Measurements from ENCODE around the gene LYPD6. TPM values are rescaled to one million over a fixed set of nuclear protein-coding genes. Genes with fewer than 3 reads are reported as not detected.

Gene LYPD6
- total and polyA plus RNA-seq, 2 donors (not counting 1 experiment from before 2014, with no cell fraction given): not detected

- intact Hi-C loops (cut with micrococcal nuclease): no loop called here
- ChIA-PET CTCF (no interaction called here), POLR2A (no interaction called here)
- Mint-ChIP-seq H3K9me3 (ENCODE audit: insufficient read depth) (no peaks in the 10 kb centered on the region), H3K4me1 (no peaks in the 10 kb centered on the region), H3K27me3 (peaks cover 3% of the 10 kb centered on the region), H3K4me3 (no peak overlapping the region), H3K27ac (no peak overlapping the region)
- no peak overlapping the region for H3K4me2 ChIP-seq (replicated peaks; ENCODE audit: low read depth, low read length, poor library complexity, severe bottlenecking)
- no peak overlapping the region for H3K27ac ChIP-seq (ENCODE audit: low read length in 2 of 2)
- H3K27me3 ChIP-seq (replicated peaks in 1 of 4; ENCODE audit: control extremely low read depth in 1 of 4, control insufficient read depth in 3 of 4, insufficient read depth in 4 of 4, low read length in 3 of 4): no peaks in the 10 kb centered on the region
- no peak overlapping the region for H3K9ac ChIP-seq (ENCODE audit: low read length)
- H3K9me3 ChIP-seq (ENCODE audit: control extremely low read depth in 1 of 3, control insufficient read depth in 2 of 3, insufficient read depth in 1 of 3, low read length in 2 of 3): no peaks in the 10 kb centered on the region
- H3K4me3 ChIP-seq (ENCODE audit: control extremely low read depth in 1 of 5, extremely low read depth in 1 of 5, insufficient read depth in 1 of 5, low read depth in 2 of 5, low read length in 4 of 5): no peak overlapping the region
- WGBS (ENCODE audit: insufficient coverage): 73% methylated on average over 3 of the region's 4 CpGs
- TF ChIP-seq EZH2 (IDR thresholded peaks at IDR 0.05; ENCODE audit: borderline replicate concordance, insufficient read depth, low read depth, low read length, poor library complexity, severe bottlenecking) (no peak), CTCF (IDR thresholded peaks at IDR 0.05) (no peak)
- H2AFZ ChIP-seq (ENCODE audit: insufficient read depth, low read depth, low read length, poor library complexity, severe bottlenecking): no peak overlapping the region
- H3K36me3 ChIP-seq (replicated peaks in 1 of 2; ENCODE audit: control extremely low read depth in 1 of 2, control insufficient read depth in 1 of 2, extremely low read depth in 1 of 2, insufficient read depth in 2 of 2, low read length in 1 of 2): no peaks in the 10 kb centered on the region
- no peaks in the 10 kb centered on the region for H3K4me1 ChIP-seq (ENCODE audit: control insufficient read depth in 2 of 2, insufficient read depth in 2 of 2, low read length in 2 of 2)
- H3K79me2 ChIP-seq (ENCODE audit: control insufficient read depth, insufficient read depth, low read length): no peaks in the 10 kb centered on the region
- ATAC-seq (ENCODE audit: low read depth) (no peak), DNase-seq (no peak)
- no peaks in the 10 kb centered on the region for H4K20me1 ChIP-seq (ENCODE audit: control insufficient read depth, insufficient read depth, low read length, poor library complexity, severe bottlenecking)
Observed at GRCh38 chr2:149393614-149394013, 63.2 kb downstream of the LYPD6 start.

GRCh38 chr2:149394864-149395263 is 64.5 kb downstream of the LYPD6 start:
- no peaks in the 10 kb centered on the region for H3K4me1 Mint-ChIP-seq
- H3K79me2 ChIP-seq (ENCODE audit: control insufficient read depth, insufficient read depth, low read length): no peaks in the 10 kb centered on the region
- no peak overlapping the region for H3K4me3 Mint-ChIP-seq
- DNase-seq (no peak), ATAC-seq (ENCODE audit: low read depth) (no peak)
- H3K4me1 ChIP-seq (ENCODE audit: control insufficient read depth in 2 of 2, insufficient read depth in 2 of 2, low read length in 2 of 2): no peaks in the 10 kb centered on the region
- H3K4me3 ChIP-seq (ENCODE audit: control extremely low read depth in 1 of 5, extremely low read depth in 1 of 5, insufficient read depth in 1 of 5, low read depth in 2 of 5, low read length in 4 of 5): no peak overlapping the region
- H3K9ac ChIP-seq (ENCODE audit: low read length): no peak overlapping the region
- no peaks in the 10 kb centered on the region for H3K9me3 Mint-ChIP-seq (ENCODE audit: insufficient read depth)
- no peak overlapping the region for H3K4me2 ChIP-seq (replicated peaks; ENCODE audit: low read depth, low read length, poor library complexity, severe bottlenecking)
- H3K27me3 Mint-ChIP-seq: peaks cover 4% of the 10 kb centered on the region
- no peaks in the 10 kb centered on the region for H3K36me3 ChIP-seq (replicated peaks in 1 of 2; ENCODE audit: control extremely low read depth in 1 of 2, control insufficient read depth in 1 of 2, extremely low read depth in 1 of 2, insufficient read depth in 2 of 2, low read length in 1 of 2)
- H3K27me3 ChIP-seq (replicated peaks in 1 of 4; ENCODE audit: control extremely low read depth in 1 of 4, control insufficient read depth in 3 of 4, insufficient read depth in 4 of 4, low read length in 3 of 4): no peaks in the 10 kb centered on the region
- no peaks in the 10 kb centered on the region for H3K9me3 ChIP-seq (ENCODE audit: control extremely low read depth in 1 of 3, control insufficient read depth in 2 of 3, insufficient read depth in 1 of 3, low read length in 2 of 3)
- TF ChIP-seq EZH2 (IDR thresholded peaks at IDR 0.05; ENCODE audit: borderline replicate concordance, insufficient read depth, low read depth, low read length, poor library complexity, severe bottlenecking): no peak
- TF ChIP-seq CTCF (IDR thresholded peaks at IDR 0.05): no peak
- intact Hi-C loops (cut with micrococcal nuclease): no loop called here
- ChIA-PET POLR2A (no interaction called here), CTCF (no interaction called here)
- no CpG with 5 or more reads among the region's 2 CpGs for WGBS (ENCODE audit: insufficient coverage)
- no peak overlapping the region for H2AFZ ChIP-seq (ENCODE audit: insufficient read depth, low read depth, low read length, poor library complexity, severe bottlenecking)
- no peak overlapping the region for H3K27ac Mint-ChIP-seq
- no peak overlapping the region for H3K27ac ChIP-seq (ENCODE audit: low read length in 2 of 2)
- H4K20me1 ChIP-seq (ENCODE audit: control insufficient read depth, insufficient read depth, low read length, poor library complexity, severe bottlenecking): no peaks in the 10 kb centered on the region
